GM13976 (cell line): ENCODE measurements around the gene SMIM45.

Experiments used
- DNase-seq: peaks from one replicate; pipeline ENCODE4 v3.0.0; 2012; ENCODE audit warnings: low spot score
- CTCF ChIP-seq: IDR thresholded peaks from 2 replicates; pipeline ENCODE4 v1.5.1; 2012; ENCODE audit warnings: borderline replicate concordance, mild to moderate bottlenecking; ENCODE audit not compliant: insufficient read depth; ENCODE audit errors: extremely low read depth, missing control alignments, control extremely low read depth
- in situ Hi-C: fragments of 300-500 bp; cut with MboI; formaldehyde crosslinking; loops from one replicate; pipeline ENCODE4 v1.12.0; 2022; ENCODE audit warnings: low sequenced_read_pairs, mixed read lengths, inconsistent platforms; ENCODE audit not compliant: unreplicated experiment

SMIM45 gene

GRCh38 chr22:41907436-41908401 is 44.2 kb upstream of the SMIM45 start:
- TF ChIP-seq CTCF: no peak

GRCh38 chr22:41908411-41909309 is 43.3 kb upstream of the SMIM45 start:
- no peak for DNase-seq
- no peak for TF ChIP-seq CTCF
- in situ Hi-C loops: no loop called here

More at GRCh38 chr22:41907436-41908401, 44.2 kb upstream of the SMIM45 start:
- no peak for DNase-seq
- in situ Hi-C loops: no loop called here

GRCh38 chr22:41909310-41910049 is 42.5 kb upstream of the SMIM45 start:
- in situ Hi-C loops: no loop called here
- no peak for DNase-seq
- TF ChIP-seq CTCF: no peak

- no peak for TF ChIP-seq CTCF
- in situ Hi-C loops: no loop called here
Measured at GRCh38 chr22:41910050-41911000, 41.6 kb upstream of the SMIM45 start.

GRCh38 chr22:41911001-41911611 is 40.8 kb upstream of the SMIM45 start:
- DNase-seq: no peak
- in situ Hi-C loops: no loop called here

More at GRCh38 chr22:41910050-41911000, 41.6 kb upstream of the SMIM45 start:
- DNase-seq: no peak

More at GRCh38 chr22:41911001-41911611, 40.8 kb upstream of the SMIM45 start:
- TF ChIP-seq CTCF: no peak
